HG03457 (cell line): ENCODE measurements around the gene KCNT2.

Experiments
- ATAC-seq: cut with Tn5 transposase; IDR thresholded peaks from one replicate; pipeline ENCODE4 v1.9.1; 2021; ENCODE audit warnings: moderate number of reproducible peaks; ENCODE audit not compliant: unreplicated experiment

KCNT2 gene

DNA sequence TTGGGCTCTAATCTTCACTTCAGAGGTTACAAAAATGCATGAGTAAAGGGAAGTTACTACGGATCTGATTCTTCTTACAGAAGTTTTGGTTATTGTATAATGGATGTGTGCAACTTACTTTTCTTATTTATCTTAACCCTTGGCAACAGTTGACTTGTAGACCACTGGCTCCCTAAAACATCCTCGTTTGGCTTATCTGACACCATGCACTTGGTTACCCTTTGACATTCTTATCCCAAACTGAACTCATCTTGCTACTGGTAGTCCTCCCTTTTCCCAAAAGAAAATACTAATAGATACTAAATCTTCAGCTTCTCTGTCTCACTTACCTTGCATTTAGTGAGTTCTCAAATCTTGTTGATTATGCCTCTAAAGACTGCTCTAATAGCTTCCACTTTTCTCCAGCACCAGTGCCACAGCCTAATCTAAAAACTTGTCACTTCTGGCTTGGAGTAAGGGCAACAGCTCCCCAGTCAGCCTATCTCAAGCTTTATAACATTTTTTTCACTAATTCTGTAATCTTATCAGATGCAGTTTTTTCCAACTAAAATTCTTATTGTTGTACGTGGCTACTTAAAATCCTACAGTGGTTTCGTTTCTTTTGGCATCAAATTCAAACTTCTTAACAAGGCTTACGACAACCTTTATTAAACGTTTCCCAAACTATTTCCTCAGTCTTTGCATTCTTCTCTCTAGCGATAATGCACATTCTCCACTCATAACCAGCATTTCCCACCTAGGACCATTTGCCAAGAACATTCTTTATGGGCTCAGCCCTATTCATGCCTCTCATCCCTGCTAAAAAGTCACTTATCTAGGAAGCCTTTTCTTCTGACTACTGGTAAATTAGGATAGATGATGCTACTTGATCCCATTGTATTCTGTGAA, 204.2 kb downstream of the KCNT2 start:
- ATAC-seq, result no peak

DNA sequence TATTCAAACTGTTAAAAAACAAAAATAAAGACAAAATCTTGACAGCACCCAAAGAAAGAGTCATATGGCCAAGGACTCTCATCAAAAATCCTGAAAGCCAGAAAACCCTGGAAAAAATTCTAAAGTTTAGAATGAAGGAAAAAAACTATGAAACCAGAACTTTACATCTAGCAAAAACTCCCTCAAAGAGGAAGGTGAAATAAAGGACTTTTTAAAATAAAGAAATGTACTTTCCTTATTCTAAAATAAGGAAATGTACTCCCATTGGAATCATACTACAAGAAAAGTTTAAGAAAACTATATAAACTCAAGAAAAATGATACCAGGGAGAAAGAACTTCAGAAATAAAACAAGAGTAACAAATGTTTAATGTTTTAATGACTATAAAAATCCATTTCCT, 206.3 kb downstream of the KCNT2 start:
- ATAC-seq, result no peak

DNA sequence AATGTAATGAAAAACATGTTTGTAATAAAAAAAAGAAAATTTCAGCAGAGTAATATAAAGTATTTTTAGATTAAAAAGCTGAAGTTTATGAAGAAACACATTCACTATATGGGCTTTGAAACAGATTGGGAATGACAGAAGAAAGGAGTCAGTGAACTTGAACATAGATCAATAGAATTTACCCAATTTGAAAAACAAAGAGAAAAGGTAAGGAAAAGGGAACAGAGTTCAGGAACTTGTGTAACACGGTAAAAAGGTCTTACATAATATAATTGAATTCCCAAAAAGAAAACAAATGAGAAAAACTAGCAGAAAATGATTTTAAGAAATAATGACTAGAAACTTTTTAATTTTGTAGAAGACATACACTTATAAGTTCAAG, 206.8 kb downstream of the KCNT2 start:
- ATAC-seq, result no peak

DNA sequence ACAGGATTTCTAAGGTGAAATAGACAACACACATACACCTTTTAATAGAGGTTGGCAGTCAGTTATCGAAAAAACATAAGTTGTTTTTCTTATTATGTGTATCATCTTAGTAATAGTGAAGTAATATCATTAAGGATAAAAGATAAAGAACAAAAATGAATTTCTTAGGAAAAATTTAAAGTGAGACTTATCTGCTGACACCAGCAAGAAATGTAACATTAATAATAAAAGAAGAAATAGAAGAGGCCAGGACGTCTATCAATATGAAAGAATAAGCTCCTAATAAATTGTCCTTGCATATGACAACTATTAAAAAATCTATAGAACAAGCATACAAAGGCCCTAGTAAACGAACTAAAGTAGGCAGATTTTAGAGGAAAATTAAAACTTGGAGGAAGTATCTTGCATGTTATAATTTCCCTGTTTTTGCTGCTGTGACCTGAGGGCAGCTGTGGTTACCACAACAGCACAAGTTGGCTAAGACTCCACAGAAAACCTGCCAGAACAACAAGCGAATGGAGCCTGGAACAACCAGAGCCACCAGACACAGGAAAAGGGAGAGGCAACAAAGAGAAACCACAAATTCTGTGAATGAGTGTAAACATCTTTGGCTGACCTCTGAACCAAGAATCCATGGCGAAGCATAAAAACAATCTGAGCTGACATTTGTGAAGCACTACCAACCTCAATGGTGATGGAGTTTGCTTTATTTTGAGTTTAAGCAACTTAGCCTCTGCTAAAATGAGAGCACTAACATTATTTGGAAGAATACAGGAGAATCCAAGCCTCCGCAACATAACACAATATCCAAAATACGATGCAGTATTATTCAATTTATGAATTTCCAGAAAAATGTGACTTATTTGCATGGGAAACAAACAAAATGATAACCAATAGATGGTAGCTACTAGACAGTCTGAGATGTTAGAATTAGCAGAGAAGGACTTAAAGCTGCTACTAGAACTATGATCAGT, 207.5 kb downstream of the KCNT2 start:
- ATAC-seq, result no peak

DNA sequence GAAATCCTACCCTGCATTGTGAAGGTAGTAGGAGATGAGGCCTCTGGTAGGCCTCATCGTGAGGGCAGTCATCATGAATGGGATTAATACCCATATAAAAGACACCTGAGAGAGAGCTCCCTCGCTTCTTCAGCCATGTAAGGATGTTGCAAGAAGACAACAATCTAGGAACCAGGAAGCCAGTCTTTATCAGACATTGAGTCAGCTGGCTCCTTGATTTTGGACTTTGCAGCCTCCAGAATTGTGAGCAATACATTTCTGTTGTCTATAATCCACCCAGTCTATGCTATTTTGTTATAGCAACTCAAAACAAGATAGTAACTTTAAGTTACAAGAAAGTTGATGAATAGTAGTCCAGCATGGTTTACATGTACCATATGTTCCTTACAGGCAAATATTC, 208.5 kb downstream of the KCNT2 start:
- no peak for ATAC-seq

DNA sequence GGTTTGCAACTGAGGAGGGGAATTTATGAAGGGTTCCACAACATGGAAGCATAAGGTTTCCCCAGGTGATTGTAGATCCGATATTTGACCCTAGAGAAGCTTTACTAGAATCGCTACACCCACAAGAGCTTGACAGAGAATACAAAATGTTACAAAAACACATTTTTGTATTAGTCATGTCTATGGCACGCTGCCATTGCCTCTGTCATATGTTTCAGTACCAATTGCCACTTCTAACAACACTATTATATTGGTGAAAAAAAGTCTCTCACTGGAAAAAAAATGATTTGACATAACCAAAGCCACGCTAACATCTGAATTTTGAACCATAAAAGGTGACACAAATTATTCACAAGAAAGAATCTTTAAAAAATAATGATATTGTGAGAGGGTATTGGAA, 214.5 kb downstream of the KCNT2 start:
- no peak for ATAC-seq

DNA sequence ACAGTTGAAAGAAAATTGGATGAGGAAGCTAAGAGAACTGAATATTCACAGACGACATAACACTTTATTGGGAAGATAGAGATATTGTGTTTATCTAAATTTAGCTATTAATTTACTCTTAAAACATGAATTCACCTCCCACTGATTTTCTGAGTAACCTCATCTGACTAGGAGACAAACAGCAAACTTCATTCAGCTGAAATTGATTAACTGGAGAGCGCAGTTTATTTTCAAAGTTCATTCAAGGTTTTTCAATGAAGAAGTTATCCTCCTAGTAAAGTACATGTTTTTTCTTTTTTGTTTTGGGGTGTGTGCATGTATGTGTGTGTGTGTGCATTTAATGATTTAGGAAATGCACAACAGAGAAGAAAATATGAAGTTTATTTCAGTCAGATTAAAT, 215.0 kb downstream of the KCNT2 start:
- no peak for ATAC-seq

DNA sequence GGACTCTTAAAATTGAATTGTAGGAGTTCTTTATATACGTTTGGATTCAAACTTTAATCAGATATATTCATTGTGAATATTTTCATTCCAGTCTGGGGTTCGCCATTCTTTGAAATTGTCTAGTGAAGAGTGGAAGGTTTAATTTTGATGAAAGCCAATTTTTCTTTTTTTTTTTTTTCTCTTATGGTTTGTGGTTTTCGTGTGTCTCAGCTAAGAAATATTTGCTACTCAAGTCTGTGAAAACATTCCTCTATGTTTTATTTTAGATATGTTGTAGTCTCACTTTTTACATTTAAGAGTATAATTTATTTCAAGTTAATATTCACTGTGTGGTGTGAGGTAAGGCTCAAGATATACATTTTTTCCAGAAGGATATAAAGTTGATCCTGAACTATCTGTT, 220.5 kb downstream of the KCNT2 start:
- no peak for ATAC-seq

DNA sequence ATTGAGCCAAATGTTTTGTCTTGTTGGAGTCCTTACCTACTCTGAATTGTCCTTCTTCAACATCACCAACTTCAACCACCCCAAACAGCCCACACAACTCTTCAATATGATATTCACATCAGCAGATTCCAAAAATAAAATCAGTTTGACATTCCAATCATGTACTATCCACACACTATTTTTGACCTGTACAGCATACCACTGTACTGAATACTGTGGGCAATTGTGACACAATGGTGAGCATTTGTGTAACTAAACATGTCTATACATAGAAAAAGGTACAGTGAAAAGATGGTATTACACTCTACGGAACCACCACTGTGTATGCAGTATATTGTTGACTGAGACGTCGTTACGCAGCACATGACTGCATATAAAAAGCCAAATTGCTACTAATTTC, 223.1 kb downstream of the KCNT2 start:
- ATAC-seq, result no peak

DNA sequence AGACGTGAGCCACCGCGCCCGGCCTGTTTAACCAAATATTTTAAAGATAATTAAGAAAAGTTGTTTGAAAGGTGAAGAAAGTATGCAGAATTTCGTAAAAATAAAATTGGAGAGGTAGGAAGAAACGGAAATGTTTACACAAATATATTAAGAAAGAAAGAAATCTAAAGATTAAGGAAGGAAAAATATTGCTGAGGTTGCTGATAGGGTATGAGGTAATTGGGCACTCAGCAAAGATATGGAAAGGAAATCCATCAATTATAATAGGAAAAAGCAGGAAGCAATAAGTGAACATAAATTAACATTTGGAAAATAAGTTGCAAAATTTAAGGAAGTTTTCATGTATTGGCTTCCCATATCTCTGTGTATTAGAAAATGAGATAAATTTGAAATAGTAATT, 225.9 kb downstream of the KCNT2 start:
- no peak for ATAC-seq

DNA sequence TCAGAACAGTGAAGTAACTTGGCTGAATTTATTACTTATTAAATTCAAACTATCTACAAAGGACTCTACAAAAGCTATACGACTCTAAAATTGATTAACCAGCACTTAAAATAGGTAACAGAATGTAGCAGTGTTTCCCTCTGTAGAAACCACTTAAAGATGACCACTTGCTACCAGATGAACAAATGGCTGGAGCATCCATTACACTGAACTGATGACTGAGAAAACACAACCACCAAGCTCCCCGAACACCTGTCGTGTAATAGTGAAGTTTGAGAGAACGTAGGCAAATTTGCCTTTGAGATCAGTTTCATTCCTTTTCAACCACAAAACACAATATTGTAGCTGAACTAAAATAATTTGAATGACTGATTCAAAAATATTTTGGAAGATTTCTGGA, 226.7 kb downstream of the KCNT2 start:
- ATAC-seq, result no peak

DNA sequence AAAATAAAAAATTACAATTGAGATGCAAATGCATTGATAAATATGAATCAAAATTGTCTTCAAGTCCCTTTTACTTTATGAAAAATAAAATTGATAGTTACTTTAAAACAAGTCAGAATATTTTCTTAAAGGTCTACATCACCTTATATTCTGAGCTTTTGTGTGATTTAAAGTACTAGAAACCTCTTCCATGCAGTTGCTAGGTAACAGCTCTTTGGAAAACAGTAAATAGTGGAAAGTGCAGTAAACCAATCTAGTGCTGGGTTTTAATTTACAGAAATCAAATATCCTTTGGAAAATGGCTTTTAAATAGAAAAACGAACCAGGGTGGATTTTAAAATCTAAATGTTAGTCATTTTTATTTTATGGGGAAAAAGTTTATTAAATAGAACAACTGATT, 227.9 kb downstream of the KCNT2 start:
- no peak for ATAC-seq

DNA sequence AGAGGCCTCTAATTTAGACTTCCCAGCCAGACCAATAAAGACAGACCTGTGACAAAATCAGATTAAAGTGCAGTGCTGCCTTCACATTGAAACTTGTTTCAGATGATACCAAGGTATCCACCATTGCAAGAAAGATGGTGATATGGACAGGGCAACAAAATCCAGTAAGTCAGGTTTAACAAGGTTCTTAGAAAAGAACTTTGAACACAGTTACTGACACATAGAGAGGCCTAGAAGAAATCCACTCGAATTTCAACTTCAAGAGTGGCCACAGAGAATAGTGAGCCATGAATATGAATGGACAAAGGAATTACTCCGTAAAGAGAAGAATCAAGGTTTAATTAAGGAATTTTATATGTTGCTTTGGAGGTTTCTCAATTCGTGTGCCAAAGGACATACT, 230.4 kb downstream of the KCNT2 start:
- no peak for ATAC-seq

DNA sequence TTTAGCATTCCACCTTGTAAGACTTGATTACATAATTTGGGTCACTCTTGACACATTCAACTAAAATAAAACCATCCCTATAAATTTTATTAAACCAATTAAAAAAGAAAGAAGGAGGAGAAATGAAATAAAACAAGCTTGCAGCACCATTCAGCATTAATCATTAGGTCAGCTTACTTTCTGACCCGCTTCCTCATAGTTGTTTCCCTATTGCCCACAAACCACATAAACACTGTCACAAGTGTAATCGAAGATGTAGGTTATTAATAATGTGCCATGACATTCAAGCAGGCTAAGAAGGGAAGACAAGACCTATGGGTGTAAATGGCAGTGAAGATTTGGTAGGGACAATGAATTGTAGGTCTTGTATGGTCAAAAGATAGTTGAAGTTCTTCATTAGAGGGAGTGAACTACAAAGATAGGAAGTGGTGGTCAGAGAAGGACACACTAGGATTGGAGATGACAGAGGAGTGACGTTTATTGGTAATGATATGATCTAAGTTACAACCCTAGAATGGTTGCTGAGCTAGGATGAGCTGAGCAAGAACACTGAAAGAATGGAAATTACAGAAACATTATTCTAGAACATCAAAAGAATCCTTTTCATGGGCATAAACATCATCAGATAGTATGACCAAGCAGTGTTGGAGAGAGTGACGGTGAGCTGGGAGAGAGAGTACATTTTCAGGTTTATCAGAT, 231.5 kb downstream of the KCNT2 start:
- ATAC-seq, result no peak

DNA sequence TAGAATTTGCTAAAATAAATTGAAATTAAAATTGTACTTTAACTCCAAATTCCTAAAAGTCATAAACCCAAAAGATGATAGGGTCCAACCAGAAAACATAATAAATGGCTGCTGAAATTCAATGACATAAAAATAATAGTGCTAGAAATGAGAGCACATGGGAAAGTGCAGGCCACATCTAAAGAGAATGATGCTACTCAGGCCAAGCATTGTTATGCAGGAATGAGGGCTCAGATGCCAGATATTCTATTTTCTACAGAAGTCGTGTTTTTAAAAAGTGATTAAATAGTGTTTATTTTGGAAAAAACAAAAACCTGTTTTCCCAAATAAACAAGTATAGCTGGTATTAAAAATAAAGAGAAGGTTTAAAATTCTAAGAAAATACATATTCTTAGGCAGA, 234.4 kb downstream of the KCNT2 start:
- no peak for ATAC-seq

DNA sequence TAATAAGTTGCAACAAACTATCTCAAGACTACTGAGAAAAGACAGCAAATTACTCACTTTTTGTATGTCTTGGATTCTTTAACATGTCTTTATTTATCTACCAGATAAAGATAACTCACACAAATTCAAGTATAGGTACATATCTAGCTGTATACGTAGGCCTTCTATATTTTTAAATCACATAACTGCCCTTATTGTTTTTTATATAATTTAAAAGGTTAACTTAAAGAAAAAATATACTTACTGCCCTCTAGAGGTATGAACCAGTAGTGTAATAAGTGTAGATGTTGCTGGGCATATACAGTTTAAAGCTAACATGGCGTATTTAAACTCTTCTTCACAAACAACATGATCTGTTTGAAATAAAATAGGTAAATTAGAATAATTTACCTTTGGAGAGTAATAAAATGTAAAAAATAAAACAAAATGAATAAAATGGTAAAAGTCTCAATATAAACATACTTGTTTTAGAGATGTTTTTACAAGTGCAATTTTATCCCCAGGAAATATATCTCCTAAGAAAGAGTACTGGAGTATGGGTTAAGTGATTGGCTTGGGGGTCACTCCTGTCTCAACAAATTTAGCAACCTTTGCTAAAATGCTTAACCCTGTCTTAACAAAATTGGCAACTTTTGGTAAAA, 235.2 kb downstream of the KCNT2 start:
- ATAC-seq, result peak; percentile 72

DNA sequence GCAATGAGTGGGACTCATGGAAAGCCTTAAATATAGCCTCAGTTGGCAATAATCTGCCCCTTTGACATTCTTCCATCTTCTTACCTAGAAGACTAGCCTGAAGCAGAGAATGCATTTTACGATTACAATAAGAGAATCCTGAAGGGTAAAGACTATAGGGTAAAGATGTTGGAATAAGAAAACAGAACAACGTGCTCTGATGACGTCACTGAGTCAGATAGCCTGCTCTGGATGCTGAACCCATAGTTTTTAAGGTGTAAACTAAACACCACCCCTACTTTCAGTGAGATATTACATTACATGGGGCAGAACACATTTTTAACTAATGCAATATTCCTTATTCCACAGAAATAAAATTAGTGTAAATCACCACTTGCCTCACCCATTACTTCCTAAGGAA, 240.4 kb downstream of the KCNT2 start:
- ATAC-seq, result no peak

DNA sequence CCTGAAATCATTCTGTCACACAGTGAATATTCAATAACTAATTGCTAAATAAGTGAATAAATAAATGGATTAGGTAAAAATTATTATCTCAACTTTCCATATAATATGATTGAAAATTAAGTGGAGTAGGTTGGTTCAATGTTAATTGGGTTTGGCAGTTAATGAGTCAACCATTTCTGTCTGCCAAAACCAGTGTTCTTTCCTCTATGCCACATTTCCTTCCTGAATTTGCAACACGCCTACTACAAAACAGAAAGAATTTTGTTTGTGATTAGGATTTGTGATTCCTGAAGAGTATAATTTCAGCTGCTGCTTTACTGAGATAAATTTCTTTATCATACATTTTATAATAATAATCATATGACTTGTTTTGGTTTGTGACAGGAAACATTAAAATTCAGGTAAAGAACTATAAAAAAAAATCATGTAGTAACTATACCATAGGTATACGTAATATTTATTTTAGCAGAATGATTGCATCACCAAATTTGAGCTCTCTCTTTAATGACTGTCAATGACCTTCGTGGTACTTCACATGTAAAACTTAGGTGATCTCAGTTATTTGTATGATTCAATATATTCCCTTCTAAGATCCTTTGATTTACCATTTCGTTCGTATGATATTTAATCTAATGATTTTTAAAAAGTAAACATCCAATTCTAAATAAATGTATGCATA, 241.3 kb downstream of the KCNT2 start:
- no peak for ATAC-seq

DNA sequence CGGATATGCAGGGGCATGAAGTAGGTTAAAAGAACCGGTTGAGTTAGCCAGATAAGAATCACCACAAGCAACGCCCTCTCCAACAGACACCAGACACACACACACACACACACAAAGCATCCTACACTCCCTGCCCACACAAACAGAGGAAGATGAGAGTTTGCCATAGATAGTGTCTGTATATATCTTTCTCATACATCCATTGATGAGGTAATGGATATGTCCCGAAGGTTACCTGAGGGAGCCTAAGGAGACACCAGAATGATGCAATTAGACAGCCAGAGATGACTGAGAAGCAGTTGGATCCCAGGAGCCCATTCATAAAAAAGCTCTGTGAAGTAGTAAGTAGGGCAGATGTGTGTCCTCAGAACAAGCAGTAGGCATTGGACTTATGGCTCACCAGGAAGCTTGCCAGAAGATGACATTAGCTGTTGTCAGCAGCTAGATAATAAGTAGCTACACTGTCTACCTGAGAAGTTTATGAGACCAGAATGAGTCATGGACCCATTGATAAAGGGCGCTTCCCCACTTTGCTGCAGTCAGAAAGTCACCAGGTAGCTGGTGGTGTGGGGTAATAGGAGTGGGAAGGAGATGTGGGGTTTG, 247.0 kb downstream of the KCNT2 start:
- ATAC-seq, result no peak

DNA sequence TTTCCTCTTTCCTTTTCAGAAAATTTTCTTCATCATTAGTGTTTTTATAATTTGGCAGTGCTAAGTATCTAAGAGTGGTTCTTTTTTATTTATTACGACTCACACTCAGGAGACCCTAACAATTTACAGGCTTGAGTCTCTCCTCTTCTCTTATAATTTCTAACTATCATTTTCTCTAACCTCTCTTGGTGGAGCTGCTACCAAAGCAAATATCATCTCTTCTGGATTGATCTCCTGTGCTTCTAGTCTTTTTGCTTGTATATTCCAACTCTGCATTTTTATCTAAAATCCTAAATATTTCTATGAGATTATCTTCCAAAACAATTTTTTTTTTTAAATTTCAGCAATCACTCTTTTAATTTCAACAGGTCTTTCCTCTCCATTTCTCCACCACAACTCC, 250.3 kb downstream of the KCNT2 start:
- ATAC-seq, result no peak
